ENCODE data around the gene TCF7.

TCF7 gene

DNA sequence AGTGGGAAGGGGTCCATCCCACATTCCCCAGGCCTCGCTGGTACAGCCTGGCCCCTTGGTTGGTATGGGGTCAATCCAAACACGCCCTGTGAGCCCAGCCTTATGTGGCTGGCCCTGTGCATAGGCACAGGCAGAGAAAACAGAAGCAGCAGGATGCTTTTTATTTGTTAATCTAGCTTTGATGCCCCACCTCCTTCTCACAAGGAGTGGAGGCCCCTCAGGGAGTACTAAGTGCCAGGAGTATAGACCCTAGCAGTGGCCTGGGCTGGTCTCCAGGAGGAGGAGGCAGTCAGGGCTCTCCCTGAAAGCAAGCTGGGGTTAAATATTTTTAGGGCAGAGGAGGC lies 14.6 kb upstream of the TCF7 start:
- Histone ChIP-seq H4K20me1 (ENCODE audit: low read depth, low read length) (no peaks in the 10 kb centered on the region), H3K4me2 (ENCODE audit: low read depth, low read length, poor library complexity, severe bottlenecking) (peak overlapping the region; percentile 34), H3K9ac (ENCODE audit: low read length) (no peak overlapping the region)

DNA sequence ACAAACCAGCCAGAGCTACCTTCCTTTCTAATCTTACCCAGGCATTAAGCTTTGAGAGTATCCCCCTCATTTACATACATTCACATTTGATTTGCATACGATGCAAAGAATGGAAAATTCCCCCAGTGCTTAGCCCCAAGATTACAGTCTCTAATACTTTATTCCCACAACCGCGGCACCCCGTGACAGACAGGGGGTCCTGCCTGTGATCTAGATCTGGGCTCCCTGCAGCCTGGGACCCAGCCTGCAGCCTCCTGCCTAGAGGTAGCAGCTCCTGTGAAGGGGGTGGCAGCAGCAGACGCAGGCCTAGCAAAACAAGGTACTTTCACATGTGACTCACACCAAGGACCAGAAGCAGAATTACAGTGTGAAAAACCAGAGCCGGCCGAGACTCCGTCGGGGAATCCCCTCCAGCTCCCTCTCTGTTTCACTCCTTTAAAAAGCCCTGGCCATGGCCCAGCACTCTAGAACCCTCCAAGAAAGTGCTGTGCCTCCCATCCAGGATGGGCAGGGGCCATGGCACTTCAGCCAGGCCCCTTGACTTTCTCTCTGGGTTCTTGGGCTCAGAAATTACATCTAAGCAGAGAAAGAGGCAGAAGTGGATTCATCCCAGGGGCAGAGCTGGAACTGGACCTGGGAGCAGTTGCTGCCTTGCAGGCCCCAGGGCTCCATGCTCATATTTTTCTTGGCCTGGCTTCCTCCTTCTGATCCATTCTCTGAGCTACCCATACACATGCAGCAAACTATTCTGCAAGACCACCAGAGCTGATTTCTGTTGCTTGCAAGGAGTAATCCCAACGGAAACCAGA lies 14.0 kb upstream of the TCF7 start:
- H3K9ac ChIP-seq (ENCODE audit: low read length): no peak overlapping the region
- H3K9me3 ChIP-seq (ENCODE audit: insufficient read depth, low read length): no peaks in the 10 kb centered on the region
- TF ChIP-seq EZH2phosphoT487 (conservative IDR thresholded peaks at IDR 0.05; ENCODE audit: low read length): no peak
- TF ChIP-seq, protein P1, sequence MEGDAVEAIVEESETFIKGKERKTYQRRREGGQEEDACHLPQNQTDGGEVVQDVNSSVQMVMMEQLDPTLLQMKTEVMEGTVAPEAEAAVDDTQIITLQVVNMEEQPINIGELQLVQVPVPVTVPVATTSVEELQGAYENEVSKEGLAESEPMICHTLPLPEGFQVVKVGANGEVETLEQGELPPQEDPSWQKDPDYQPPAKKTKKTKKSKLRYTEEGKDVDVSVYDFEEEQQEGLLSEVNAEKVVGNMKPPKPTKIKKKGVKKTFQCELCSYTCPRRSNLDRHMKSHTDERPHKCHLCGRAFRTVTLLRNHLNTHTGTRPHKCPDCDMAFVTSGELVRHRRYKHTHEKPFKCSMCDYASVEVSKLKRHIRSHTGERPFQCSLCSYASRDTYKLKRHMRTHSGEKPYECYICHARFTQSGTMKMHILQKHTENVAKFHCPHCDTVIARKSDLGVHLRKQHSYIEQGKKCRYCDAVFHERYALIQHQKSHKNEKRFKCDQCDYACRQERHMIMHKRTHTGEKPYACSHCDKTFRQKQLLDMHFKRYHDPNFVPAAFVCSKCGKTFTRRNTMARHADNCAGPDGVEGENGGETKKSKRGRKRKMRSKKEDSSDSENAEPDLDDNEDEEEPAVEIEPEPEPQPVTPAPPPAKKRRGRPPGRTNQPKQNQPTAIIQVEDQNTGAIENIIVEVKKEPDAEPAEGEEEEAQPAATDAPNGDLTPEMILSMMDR (IDR thresholded peaks at IDR 0.05; ENCODE audit: insufficient read depth, low read length, poor library complexity, severe bottlenecking): no peak
- no peaks in the 10 kb centered on the region for H4K20me1 ChIP-seq (ENCODE audit: low read depth, low read length)
- H3K79me2 ChIP-seq (ENCODE audit: insufficient read depth, low read length): no peaks in the 10 kb centered on the region
- no peaks in the 10 kb centered on the region for H3K36me3 ChIP-seq (ENCODE audit: low read length)
- no peaks in the 10 kb centered on the region for H3K27me3 ChIP-seq (ENCODE audit: low read length)
- H3K4me3 ChIP-seq (ENCODE audit: insufficient read depth, low read length, poor library complexity, severe bottlenecking): no peak overlapping the region
- no peak overlapping the region for H2AFZ ChIP-seq (ENCODE audit: low read depth, low read length, severe bottlenecking)
- H3K27ac ChIP-seq (ENCODE audit: low read depth, low read length): peak overlapping the region; percentile 26; the same call in 1 of the 2 replicates
- H3F3A ChIP-seq (ENCODE audit: insufficient read depth): no peaks in the 10 kb centered on the region
- H3K9me2 ChIP-seq (replicated peaks; ENCODE audit: insufficient read depth, low read length): no peaks in the 10 kb centered on the region
- peak overlapping the region; percentile 34 for H3K4me2 ChIP-seq (ENCODE audit: low read depth, low read length, poor library complexity, severe bottlenecking)

More for the DNA sequence above, 14.6 kb upstream of the TCF7 start:
- no peak overlapping the region for H3K27ac ChIP-seq (ENCODE audit: low read depth, low read length)
- no peaks in the 10 kb centered on the region for H3F3A ChIP-seq (ENCODE audit: insufficient read depth)
- no peaks in the 10 kb centered on the region for H3K36me3 ChIP-seq (ENCODE audit: low read length)
- H3K79me2 ChIP-seq (ENCODE audit: insufficient read depth, low read length): no peaks in the 10 kb centered on the region
- H3K27me3 ChIP-seq (ENCODE audit: low read length): no peaks in the 10 kb centered on the region
- TF ChIP-seq, protein P1 (IDR thresholded peaks at IDR 0.05; ENCODE audit: insufficient read depth, low read length, poor library complexity, severe bottlenecking): no peak
- no peak for TF ChIP-seq EZH2phosphoT487 (conservative IDR thresholded peaks at IDR 0.05; ENCODE audit: low read length)
- H3K4me3 ChIP-seq (ENCODE audit: insufficient read depth, low read length, poor library complexity, severe bottlenecking): no peak overlapping the region
- no peaks in the 10 kb centered on the region for H3K9me2 ChIP-seq (replicated peaks; ENCODE audit: insufficient read depth, low read length)
- H3K9me3 ChIP-seq (ENCODE audit: insufficient read depth, low read length): no peaks in the 10 kb centered on the region
- H2AFZ ChIP-seq (ENCODE audit: low read depth, low read length, severe bottlenecking): no peak overlapping the region

DNA sequence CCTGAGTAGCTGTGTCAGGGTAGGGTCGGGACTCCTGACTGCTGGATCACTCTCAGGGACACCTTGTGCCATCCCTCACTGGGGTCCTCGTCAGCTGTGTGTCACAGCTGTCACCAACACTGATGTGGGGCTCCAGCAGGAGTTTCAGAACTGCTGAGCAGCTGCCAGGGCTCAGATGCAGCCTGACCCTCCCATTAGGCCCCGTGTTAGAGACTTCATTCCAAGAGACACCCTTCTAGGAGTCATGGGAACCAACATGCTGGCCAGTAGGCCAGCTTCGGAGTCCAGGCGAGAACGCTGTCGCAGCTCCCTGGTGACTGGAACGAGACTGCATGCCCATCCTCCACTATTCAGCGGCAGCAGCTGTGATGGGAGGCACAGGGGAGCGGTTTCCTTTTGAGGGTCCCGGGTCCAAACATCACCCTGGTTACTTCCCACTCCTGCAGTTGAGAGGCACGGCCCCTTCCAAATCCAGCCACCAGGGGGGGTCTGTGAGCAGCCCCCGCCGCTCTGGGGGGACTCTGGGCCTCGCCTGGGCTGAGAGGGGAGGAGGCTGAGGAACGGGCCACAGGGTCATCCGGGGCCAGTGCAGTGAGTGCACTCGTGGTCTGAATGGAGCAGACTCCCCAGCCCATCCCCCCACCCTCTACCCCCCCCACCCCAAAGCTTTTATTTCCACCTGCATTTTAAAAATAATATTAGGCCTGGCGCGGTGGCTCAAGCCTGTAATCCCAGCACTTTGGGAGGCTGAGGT lies 12.6 kb upstream of the TCF7 start:
- no peak overlapping the region for H3K9ac ChIP-seq (ENCODE audit: low read length)
- no peak overlapping the region for H3K4me2 ChIP-seq (ENCODE audit: low read depth, low read length, poor library complexity, severe bottlenecking)
- H2AFZ ChIP-seq (ENCODE audit: low read depth, low read length, severe bottlenecking): no peak overlapping the region

More for the DNA sequence above, 12.6 kb upstream of the TCF7 start:
- Histone ChIP-seq H3K36me3 (ENCODE audit: low read length) (no peaks in the 10 kb centered on the region), H3K79me2 (ENCODE audit: insufficient read depth, low read length) (no peaks in the 10 kb centered on the region), H3K27me3 (ENCODE audit: low read length) (no peaks in the 10 kb centered on the region), H3F3A (ENCODE audit: insufficient read depth) (no peaks in the 10 kb centered on the region), H3K4me3 (ENCODE audit: insufficient read depth, low read length, poor library complexity, severe bottlenecking) (no peak overlapping the region), H4K20me1 (ENCODE audit: low read depth, low read length) (no peaks in the 10 kb centered on the region), H3K27ac (ENCODE audit: low read depth, low read length) (no peak overlapping the region), H3K9me3 (ENCODE audit: insufficient read depth, low read length) (no peaks in the 10 kb centered on the region), H3K9me2 (replicated peaks; ENCODE audit: insufficient read depth, low read length) (no peaks in the 10 kb centered on the region)
- TF ChIP-seq EZH2phosphoT487 (conservative IDR thresholded peaks at IDR 0.05; ENCODE audit: low read length): no peak
- TF ChIP-seq, protein P1 (IDR thresholded peaks at IDR 0.05; ENCODE audit: insufficient read depth, low read length, poor library complexity, severe bottlenecking): peak; percentile 93

Measured in SU-DHL-6 (cell line).